ENCODE results near the gene SGCD. TPM values are rescaled to one million over a fixed set of nuclear protein-coding genes. Genes with fewer than 3 reads are reported as not detected.

Gene SGCD
- total RNA-seq, 4 donors from 2014 or later: 16.7 to 38.6 (median 27.7) TPM

- intact Hi-C loops (cut with DNase I): no loop called here
- TF ChIP-seq POLR2A (IDR thresholded peaks at IDR 0.05; ENCODE audit: low read depth) (no peak), EP300 (IDR thresholded peaks at IDR 0.05) (no peak), CTCF (IDR thresholded peaks at IDR 0.05) (no peak), POLR2AphosphoS5 (IDR thresholded peaks at IDR 0.05) (no peak)
- 68% methylated on average over 3 of the region's 3 CpGs for WGBS
Measured at GRCh38 chr5:156681265-156681664, 354.3 kb downstream of the SGCD start.

GRCh38 chr5:156682971-156683370 lies 356.0 kb downstream of the SGCD start:
- intact Hi-C loops (cut with DNase I): no loop called here
- no peaks in the 10 kb centered on the region for H3K27me3 ChIP-seq
- H3K27ac ChIP-seq (replicated peaks in 1 of 4): no peak overlapping the region
- no peak for DNase-seq (ENCODE audit: extremely low spot score)
- H3K9me3 ChIP-seq: no peaks in the 10 kb centered on the region
- no peaks in the 10 kb centered on the region for H3K36me3 ChIP-seq
- TF ChIP-seq POLR2AphosphoS5 (IDR thresholded peaks at IDR 0.05): no peak
- no peak for TF ChIP-seq EP300 (IDR thresholded peaks at IDR 0.05)
- TF ChIP-seq POLR2A (IDR thresholded peaks at IDR 0.05; ENCODE audit: low read depth): no peak
- TF ChIP-seq CTCF (IDR thresholded peaks at IDR 0.05): no peak
- no peak overlapping the region for H3K4me3 ChIP-seq
- WGBS: 81% methylated on average over 2 of the region's 2 CpGs
- peaks cover 18 to 56% (median 43%) of the 10 kb centered on the region in 4 donors for H3K4me1 ChIP-seq

More at GRCh38 chr5:156681265-156681664, 354.3 kb downstream of the SGCD start:
- H3K4me1 ChIP-seq: peaks cover 11 to 49% (median 38%) of the 10 kb centered on the region in 4 donors
- no peak overlapping the region for H3K4me3 ChIP-seq
- no peak for DNase-seq (ENCODE audit: extremely low spot score)
- no peaks in the 10 kb centered on the region for H3K36me3 ChIP-seq
- no peaks in the 10 kb centered on the region for H3K9me3 ChIP-seq
- H3K27ac ChIP-seq (replicated peaks in 1 of 4): no peak overlapping the region
- no peaks in the 10 kb centered on the region for H3K27me3 ChIP-seq

- Histone ChIP-seq H3K4me3 (no peak overlapping the region), H3K9me3 (no peaks in the 10 kb centered on the region), H3K27me3 (no peaks in the 10 kb centered on the region), H3K36me3 (no peaks in the 10 kb centered on the region), H3K4me1 (peaks cover 16 to 55% (median 39%) of the 10 kb centered on the region in 4 donors), H3K27ac (replicated peaks in 1 of 4) (no peak overlapping the region)
- no peak for DNase-seq (ENCODE audit: extremely low spot score)
- intact Hi-C loops (cut with DNase I): no loop called here
- WGBS: 73% methylated on average over 1 of the region's 1 CpG
- TF ChIP-seq POLR2A (IDR thresholded peaks at IDR 0.05; ENCODE audit: low read depth): no peak
- no peak for TF ChIP-seq EP300 (IDR thresholded peaks at IDR 0.05)
- no peak for TF ChIP-seq POLR2AphosphoS5 (IDR thresholded peaks at IDR 0.05)
- TF ChIP-seq CTCF (IDR thresholded peaks at IDR 0.05): no peak
Measured at GRCh38 chr5:156683509-156683908, 356.5 kb downstream of the SGCD start.

- TF ChIP-seq POLR2AphosphoS5 (IDR thresholded peaks at IDR 0.05) (no peak), CTCF (IDR thresholded peaks at IDR 0.05) (no peak), EP300 (IDR thresholded peaks at IDR 0.05) (no peak), POLR2A (IDR thresholded peaks at IDR 0.05; ENCODE audit: low read depth) (no peak)
- H3K27ac ChIP-seq (replicated peaks in 1 of 4): no peak overlapping the region
- intact Hi-C loops (cut with DNase I): no loop called here
- peaks cover 16 to 49% (median 36%) of the 10 kb centered on the region in 4 donors for H3K4me1 ChIP-seq
- no peaks in the 10 kb centered on the region for H3K27me3 ChIP-seq
- H3K9me3 ChIP-seq: no peaks in the 10 kb centered on the region
- WGBS: 90% methylated on average over 2 of the region's 2 CpGs
- no peak overlapping the region for H3K4me3 ChIP-seq
- H3K36me3 ChIP-seq: no peaks in the 10 kb centered on the region
- DNase-seq (ENCODE audit: extremely low spot score): no peak
Measured at GRCh38 chr5:156684216-156684615, 357.3 kb downstream of the SGCD start.

- TF ChIP-seq POLR2AphosphoS5 (IDR thresholded peaks at IDR 0.05) (no peak), EP300 (IDR thresholded peaks at IDR 0.05) (no peak), POLR2A (IDR thresholded peaks at IDR 0.05; ENCODE audit: low read depth) (no peak), CTCF (IDR thresholded peaks at IDR 0.05) (no peak)
- intact Hi-C loops (cut with DNase I): no loop called here
- Histone ChIP-seq H3K27ac (replicated peaks in 1 of 4) (peak overlapping the region in 2 of 4 donors; percentile 11 to 12), H3K9me3 (no peaks in the 10 kb centered on the region), H3K4me3 (no peak overlapping the region), H3K27me3 (no peaks in the 10 kb centered on the region), H3K4me1 (peaks cover 15 to 48% (median 40%) of the 10 kb centered on the region in 4 donors), H3K36me3 (no peaks in the 10 kb centered on the region)
- DNase-seq (ENCODE audit: extremely low spot score): no peak
Measured at GRCh38 chr5:156685481-156685880, 358.5 kb downstream of the SGCD start.
